HepG2 (cell line): Measurements from ENCODE around the gene BCDIN3D. TPM values are rescaled to one million over a fixed set of nuclear protein-coding genes. Genes with fewer than 3 reads are reported as not detected.

Source experiments
- ATAC-seq: fragments of 200-7000 bp; cut with Tn5 transposase; 3 replicates; pipeline ENCODE4 v1.9.1; 2020; ENCODE audit warnings: mild to moderate bottlenecking, moderate library complexity
- BruUV-seq: library from RNA; stranded (reverse); fragments of 400-500 nt; replicated peaks from 2 replicates; lab custom pipeline; 2021; lab: Mats Ljungman, UMichigan
- CTCF ChIA-PET: fragments of 300-600 bp; formaldehyde crosslinking; extraction: SDS; loops from one replicate; lab custom pipeline; 2021; ENCODE audit warnings: low total read pairs, inconsistent platforms, low intra/inter-chr PET ratio; lab: Yijun Ruan, JAX
- POLR2A ChIA-PET: fragments of 350-600 bp; sonication (Branson Sonifier 250); formaldehyde crosslinking; loops from one replicate; lab custom pipeline; 2020; ENCODE audit warnings: antibody characterized with exemption, inconsistent platforms; lab: Yijun Ruan, JAX
- DNase-seq: peaks from one replicate; pipeline ENCODE4 v3.0.0-alpha.2; 2015; ENCODE audit warnings: low spot score
- FAIRE-seq: peaks from 3 replicates; lab custom pipeline; 2011; peaks lifted over from hg19 to GRCh38; lab: Jason Lieb, UNC
- H2AFZ ChIP-seq: one replicate; pipeline ENCODE4 v1.6.1; 2011; ENCODE audit warnings: low read length, inconsistent platforms
- H3K27ac ChIP-seq: fragments of 300-600 bp; 3 replicates; pipeline ENCODE4 v1.8.0; 2011; ENCODE audit warnings: mixed run types, mild to moderate bottlenecking, mixed read lengths, low read length, inconsistent platforms; ENCODE audit not compliant: insufficient read depth; ENCODE audit errors: extremely low read length
- H3K27me3 ChIP-seq, 2 experiments: fragments of 200-600 bp in 1 of 2; 2 replicates in 1 of 2; 3 replicates in 1 of 2; pipeline versions ENCODE4 v1.6.0 to v1.8.0; 2011; ENCODE audit warnings: low read length in 2 of 2, mild to moderate bottlenecking in 2 of 2, moderate library complexity in 2 of 2, inconsistent platforms in 1 of 2; ENCODE audit not compliant: insufficient read depth in 2 of 2, control insufficient read depth in 1 of 2
- H3K36me3 ChIP-seq, 2 experiments: fragments of 200-600 bp in 1 of 2; replicated peaks in 1 of 2; 2 replicates in 1 of 2; 3 replicates in 1 of 2; pipeline versions ENCODE4 v1.5.1 to v1.8.0; 2011; ENCODE audit warnings: low read length in 2 of 2, inconsistent platforms in 1 of 2; ENCODE audit not compliant: insufficient read depth in 2 of 2, control insufficient read depth in 1 of 2
- H3K4me1 ChIP-seq: 2 replicates; pipeline ENCODE4 v1.5.1; 2012; ENCODE audit warnings: low read length, inconsistent platforms; ENCODE audit not compliant: insufficient read depth
- H3K4me2 ChIP-seq: 2 replicates; pipeline ENCODE4 v1.6.0; 2011; ENCODE audit warnings: low read depth, low read length, inconsistent platforms
- H3K4me3 ChIP-seq, 3 experiments: fragments of 200-600 bp in 1 of 3; sonication (generic), shearing (Covaris generic) in 1 of 3; replicated peaks in 1 of 3; 2 replicates each; pipeline ENCODE4 v1.5.1; 2011 to 2016; ENCODE audit warnings: low read length in 3 of 3, inconsistent platforms in 2 of 3, low read depth in 2 of 3, mild to moderate bottlenecking in 2 of 3, control low read depth in 1 of 3, mixed read lengths in 1 of 3; ENCODE audit not compliant: insufficient read depth in 1 of 3
- H3K79me2 ChIP-seq: one replicate; pipeline ENCODE4 v1.6.1; 2011; ENCODE audit warnings: low read length, inconsistent platforms; ENCODE audit not compliant: insufficient read depth
- H3K9ac ChIP-seq: 2 replicates; pipeline ENCODE4 v1.6.0; 2011; ENCODE audit warnings: mild to moderate bottlenecking, low read depth, low read length, inconsistent platforms; ENCODE audit not compliant: insufficient read depth
- H3K9me3 ChIP-seq: 2 replicates; pipeline ENCODE4 v1.5.1; 2012; ENCODE audit warnings: mild to moderate bottlenecking, low read length
- H4K20me1 ChIP-seq: 2 replicates; pipeline ENCODE4 v1.6.0; 2011; ENCODE audit warnings: inconsistent platforms, mild to moderate bottlenecking, low read length, moderate library complexity; ENCODE audit not compliant: insufficient read depth
- ARNT2 ChIP-seq: sonication (generic); formaldehyde crosslinking; IDR thresholded peaks from 2 replicates; pipeline ENCODE4 v1.8.0; 2022; ENCODE audit warnings: mild to moderate bottlenecking, low read depth, missing genetic modification reagents, moderate library complexity
- ARNTL ChIP-seq: sonication (generic); formaldehyde crosslinking; IDR thresholded peaks from 2 replicates; pipeline ENCODE4 v1.4.0; 2020; ENCODE audit warnings: mild to moderate bottlenecking, missing genetic modification reagents
- DRAP1 ChIP-seq: IDR thresholded peaks from 2 replicates; pipeline ENCODE4 v1.6.1; 2016; ENCODE audit warnings: missing genetic modification reagents, missing compliant biosample characterization
- ERF ChIP-seq: IDR thresholded peaks from 2 replicates; pipeline ENCODE4 v1.6.1; 2018; ENCODE audit warnings: missing biosample characterization, missing genetic modification reagents
- FOXC1 ChIP-seq: sonication (generic); formaldehyde crosslinking; IDR thresholded peaks from 2 replicates; pipeline ENCODE4 v1.8.0; 2022; ENCODE audit warnings: mild to moderate bottlenecking, missing genetic modification reagents, borderline replicate concordance
- HNRNPK ChIP-seq: fragments of 200-400 bp; formaldehyde crosslinking; IDR thresholded peaks from 2 replicates; pipeline ENCODE4 v1.6.1; 2018; ENCODE audit warnings: low read length, low read depth, moderate library complexity, mild to moderate bottlenecking; ENCODE audit not compliant: poor library complexity, severe bottlenecking
- KLF6 ChIP-seq: IDR thresholded peaks from 2 replicates; pipeline ENCODE4 v1.8.0; 2016; ENCODE audit warnings: missing biosample characterization, missing genetic modification reagents
- NFYB ChIP-seq: sonication (generic); formaldehyde crosslinking; IDR thresholded peaks from 2 replicates; pipeline ENCODE4 v1.4.0; 2020; ENCODE audit warnings: missing genetic modification reagents
- PCBP1 ChIP-seq: fragments of 200-400 bp; formaldehyde crosslinking; IDR thresholded peaks from 2 replicates; pipeline ENCODE4 v1.6.1; 2017; ENCODE audit warnings: mild to moderate bottlenecking, low read depth, low read length, borderline replicate concordance
- PHF21A ChIP-seq: sonication (generic); formaldehyde crosslinking; IDR thresholded peaks from 2 replicates; pipeline ENCODE4 v1.5.0; 2020; ENCODE audit warnings: mild to moderate bottlenecking, missing genetic modification reagents
- TOE1 ChIP-seq: sonication (generic); formaldehyde crosslinking; IDR thresholded peaks from 2 replicates; pipeline ENCODE4 v1.4.0; 2020; ENCODE audit warnings: mild to moderate bottlenecking, missing genetic modification reagents
- ZNF280D ChIP-seq: sonication (generic); formaldehyde crosslinking; IDR thresholded peaks from 2 replicates; pipeline ENCODE4 v1.5.1; 2020; ENCODE audit warnings: mild to moderate bottlenecking, missing genetic modification reagents
- ZNF331 ChIP-seq: sonication (generic); formaldehyde crosslinking; IDR thresholded peaks from 2 replicates; pipeline ENCODE4 v1.4.0; 2020; ENCODE audit warnings: missing genetic modification reagents
- ZNF335 ChIP-seq: sonication (generic); formaldehyde crosslinking; IDR thresholded peaks from 2 replicates; pipeline ENCODE4 v1.4.0; 2020; ENCODE audit warnings: missing genetic modification reagents
- ZNF567 ChIP-seq: sonication (generic); formaldehyde crosslinking; IDR thresholded peaks from 2 replicates; pipeline ENCODE4 v1.8.1; 2023; ENCODE audit warnings: mild to moderate bottlenecking, missing genetic modification reagents, borderline replicate concordance
- ZNF770 ChIP-seq: sonication (generic); formaldehyde crosslinking; IDR thresholded peaks from 2 replicates; pipeline ENCODE4 v1.5.0; 2020; ENCODE audit warnings: mild to moderate bottlenecking, missing genetic modification reagents
- WGBS: methylation state at CpG from one replicate; pipeline ENCODE4 v1.1.6; 2017; ENCODE audit warnings: low lambda C conversion rate; 5-methylcytosine and 5-hydroxymethylcytosine counted together
- in situ Hi-C: cut with HindIII; loops from 2 replicates; pipeline ENCODE4 v1.10.0; 2017; ENCODE audit warnings: low pct_unique_long_range_greater_than_20kb; ENCODE audit not compliant: extremely low pct_ligation_motif_present
- intact Hi-C: fragments of 100-400 bp; cut with micrococcal nuclease; formaldehyde crosslinking; loops from one replicate; pipeline ENCODE4 v1.10.0; 2022; ENCODE audit not compliant: unreplicated experiment
- polyA plus RNA-seq, 8 experiments: library from polyadenylated mRNA; depleted of rRNA in 3 of 8; stranded (reverse) in 7 of 8; unstranded in 1 of 8; fragments of >200 nt; fragmentation: Illumina TruSeq in 4 of 8; extraction: Trizol in 4 of 8; gene quantifications; 2 replicates each; pipeline versions ENCODE4 v1.2.1 to v1.2.3, GENCODE V29; 2011 to 2016; ENCODE audit warnings: low read depth in 4 of 8, missing spikeins in 1 of 8, mixed read lengths in 1 of 8; ENCODE audit not compliant: insufficient read depth in 1 of 8
- total RNA-seq, 5 experiments: library from RNA; depleted of rRNA; stranded (reverse); fragments of >200 nt; fragmentation: Illumina TruSeq; extraction: Trizol; gene quantifications; 2 replicates each; pipeline ENCODE4 v1.2.3, GENCODE V29; 2016; ENCODE audit warnings: low read depth in 1 of 5

The BCDIN3D gene
- total and polyA plus RNA-seq, 2 of the 13 experiments (the other 11 are each of a cell fraction or from before 2014, with no cell fraction given) = 2.2 to 2.5 TPM

DNA sequence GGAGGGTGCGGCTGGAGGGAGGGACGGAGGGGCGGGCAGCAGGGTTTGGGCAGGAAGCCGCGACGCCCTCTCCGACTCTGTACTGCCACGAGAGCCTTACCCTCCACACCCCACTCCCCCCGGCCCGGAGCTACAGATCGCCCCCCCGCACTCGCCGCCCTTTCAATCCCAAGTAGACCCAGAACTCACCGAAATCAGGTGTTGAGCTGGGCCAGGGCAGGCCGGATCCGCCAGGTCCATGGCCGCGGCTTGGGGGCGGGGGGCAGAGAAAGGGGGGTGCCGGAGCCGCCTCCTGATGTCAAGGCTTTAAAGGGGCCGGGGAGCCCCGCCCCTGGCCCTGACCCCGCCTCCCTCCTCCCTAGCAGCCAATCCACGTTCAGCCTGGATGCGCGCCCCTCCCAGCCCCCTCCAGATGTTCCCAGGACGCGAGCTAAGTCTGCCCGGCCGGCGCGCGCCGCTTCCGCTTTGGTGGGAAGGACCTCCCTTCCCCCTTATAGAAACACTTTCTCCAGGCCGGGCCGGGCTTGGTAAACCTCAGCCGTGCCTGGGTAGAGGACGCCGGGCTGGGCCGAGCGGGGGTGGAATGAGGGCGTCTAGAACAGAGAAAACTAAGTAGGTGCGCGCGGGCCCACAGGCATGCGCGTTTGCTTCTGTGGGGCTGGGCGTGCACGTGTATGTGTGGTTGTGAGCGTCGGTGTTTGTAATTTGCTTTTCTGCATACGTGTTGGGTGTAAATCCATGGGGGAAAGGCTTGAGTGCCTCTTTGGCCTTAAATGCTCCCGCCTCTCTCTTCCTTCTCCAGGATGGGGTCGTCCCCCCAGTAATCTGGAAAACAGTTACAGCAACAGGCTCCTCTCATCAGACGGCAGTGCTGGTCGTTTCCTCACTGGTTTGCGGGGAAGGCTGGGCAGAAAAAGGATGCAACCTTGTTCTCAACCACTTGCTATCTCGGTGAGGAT is 14.5 kb downstream of the BCDIN3D start, which contains the start of gene NCKAP5L:
Gene NCKAP5L (minus strand): TSS at position 281 of the 959 bp plus-strand sequence. CDS start 24,369 bp downstream, outside the sequence.
- TSS peak; percentile 83 for BruUV-seq
- Histone ChIP-seq H3K4me2 (peak within 1 kb of the TSS; percentile 96), H3K79me2 (peaks cover 22% of the 10 kb centered on the region), H2AFZ (peak within 1 kb of the TSS; percentile 89), H3K9me3 (no peaks in the 10 kb centered on the region), H4K20me1 (peaks cover 10% of the 10 kb centered on the region), H3K4me1 (peaks cover 63% of the 10 kb centered on the region), H3K9ac (peak within 1 kb of the TSS; percentile 83), H3K27me3 (no peaks in the 10 kb centered on the region; a peak in 1 of 5 replicates), H3K4me3 (peak within 1 kb of the TSS; percentile 72 to 94 (median 90)), H3K27ac (peak within 1 kb of the TSS; percentile 84), H3K36me3 (no peaks in the 10 kb centered on the region)
- WGBS = 2% methylated on average over 13 of the region's 61 CpGs
- CTCF ChIA-PET = no interaction called here
- intact Hi-C loops = no loop called here
- DNase-seq (peak; percentile 91), ATAC-seq (peak; percentile 89), FAIRE-seq (peak; percentile 52)
- POLR2A ChIA-PET = interaction anchor here (0.6 to 3.8 kb wide), 19 partner anchors 10 to 563 kb away, joined by 3 to 39 read pairs (median 4); partner anchors contain the start of genes BCDIN3D, PRPF40B and TMBIM6
- in situ Hi-C loops = loop anchor here (5.0 kb wide), 1 partner anchor 36 kb away; no protein-coding TSS in a partner anchor
- TF ChIP-seq ARNTL (CRISPR knock-in tag) (0 out of 2 replicates have a peak, but pooled peaks have one; percentile 22), HNRNPK (peak; percentile 36), ZNF331 (CRISPR knock-in tag) (peak; percentile 34; the same call in 1 of the 2 replicates), ZNF770 (CRISPR knock-in tag) (peak; percentile 16; the same call in 1 of the 2 replicates), TOE1 (no peak), ARNT2 (CRISPR knock-in tag) (peak; percentile 29; the same call in 1 of the 2 replicates), PCBP1 (0 out of 2 replicates have a peak, but pooled peaks have one; percentile 6), PHF21A (CRISPR knock-in tag) (peak; percentile 77), ZNF280D (CRISPR knock-in tag) (no peak), NFYB (peak; percentile 60; the same call in 1 of the 2 replicates), ZNF335 (0 out of 2 replicates have a peak, but pooled peaks have one; percentile 46), KLF6 (CRISPR knock-in tag) (peak; percentile 49; the same call in 1 of the 2 replicates), ERF (CRISPR knock-in tag) (0 out of 2 replicates have a peak, but pooled peaks have one; percentile 50), ZNF567 (0 out of 2 replicates have a peak, but pooled peaks have one; percentile 41), DRAP1 (CRISPR knock-in tag) (peak; percentile 95), FOXC1 (CRISPR knock-in tag) (peak; percentile 48; the same call in 1 of the 2 replicates)
